ENCODE measurements around the gene GPR132. TPM values are rescaled to one million over a fixed set of nuclear protein-coding genes. Genes with fewer than 3 reads are reported as not detected.

Gene GPR132
- total RNA-seq, 1 donor from 2014 or later: 48.5 TPM

- POLR2A ChIA-PET: no interaction called here
- Mint-ChIP-seq H3K27me3 (peaks cover 19% of the 10 kb centered on the region), H3K36me3 (ENCODE audit: low read depth) (no peaks in the 10 kb centered on the region), H3K4me3 (no peak overlapping the region), H3K4me1 (peaks cover 10% of the 10 kb centered on the region), H3K9me3 (peaks cover 2% of the 10 kb centered on the region), H3K27ac (no peak overlapping the region)
- intact Hi-C loops (cut with micrococcal nuclease): no loop called here
- ATAC-seq (ENCODE audit: low read depth) (no peak), DNase-seq (no peak)
- no peak for TF ChIP-seq CTCF (IDR thresholded peaks at IDR 0.05)
- CTCF ChIA-PET: no interaction called here
These were observed 33.1 kb upstream of the GPR132 start for GRCh38 chr14:105098316-105098715.

GRCh38 chr14:105097794-105098127, 32.5 kb upstream of the GPR132 start:
- H3K27me3 Mint-ChIP-seq: peaks cover 15% of the 10 kb centered on the region
- no peak for TF ChIP-seq CTCF (IDR thresholded peaks at IDR 0.05)
- CTCF ChIA-PET: no interaction called here
- no peaks in the 10 kb centered on the region for H3K36me3 Mint-ChIP-seq (ENCODE audit: low read depth)
- ATAC-seq (ENCODE audit: low read depth) (no peak), DNase-seq (no peak)
- intact Hi-C loops (cut with micrococcal nuclease): no loop called here
- H3K4me1 Mint-ChIP-seq: peaks cover 10% of the 10 kb centered on the region
- H3K9me3 Mint-ChIP-seq: peaks cover 2% of the 10 kb centered on the region
- H3K27ac Mint-ChIP-seq: no peak overlapping the region
- POLR2A ChIA-PET: no interaction called here
- H3K4me3 Mint-ChIP-seq: no peak overlapping the region

GRCh38 chr14:105096206-105096875, 31.1 kb upstream of the GPR132 start:
- intact Hi-C loops (cut with micrococcal nuclease): no loop called here
- H3K27ac Mint-ChIP-seq: no peak overlapping the region
- H3K36me3 Mint-ChIP-seq (ENCODE audit: low read depth): no peaks in the 10 kb centered on the region

GRCh38 chr14:105095236-105095805, 30.1 kb upstream of the GPR132 start:
- ChIA-PET CTCF (no interaction called here), POLR2A (no interaction called here)
- no peak overlapping the region for H3K4me3 Mint-ChIP-seq
- peaks cover 13% of the 10 kb centered on the region for H3K27me3 Mint-ChIP-seq
- DNase-seq (no peak), ATAC-seq (ENCODE audit: low read depth) (no peak)
- peaks cover 14% of the 10 kb centered on the region for H3K4me1 Mint-ChIP-seq
- H3K27ac Mint-ChIP-seq: no peak overlapping the region
- H3K36me3 Mint-ChIP-seq (ENCODE audit: low read depth): no peaks in the 10 kb centered on the region
- TF ChIP-seq CTCF (IDR thresholded peaks at IDR 0.05): no peak
- intact Hi-C loops (cut with micrococcal nuclease): no loop called here
- H3K9me3 Mint-ChIP-seq: peaks cover 2% of the 10 kb centered on the region

More at GRCh38 chr14:105096206-105096875, 31.1 kb upstream of the GPR132 start:
- Mint-ChIP-seq H3K9me3 (peaks cover 2% of the 10 kb centered on the region), H3K4me1 (peaks cover 10% of the 10 kb centered on the region), H3K27me3 (peaks cover 13% of the 10 kb centered on the region), H3K4me3 (no peak overlapping the region)
- CTCF ChIA-PET: no interaction called here
- POLR2A ChIA-PET: no interaction called here
- no peak for DNase-seq
- ATAC-seq (ENCODE audit: low read depth): no peak
- no peak for TF ChIP-seq CTCF (IDR thresholded peaks at IDR 0.05)

- no peaks in the 10 kb centered on the region for H3K9me3 Mint-ChIP-seq
- peaks cover 14% of the 10 kb centered on the region for H3K4me1 Mint-ChIP-seq
- H3K4me3 Mint-ChIP-seq: peak overlapping the region; percentile 75
- intact Hi-C loops (cut with micrococcal nuclease): loop anchor here (5.0 kb wide), 1 partner anchor 88 kb away; the partner anchor contains the start of gene NUDT14
- H3K27me3 Mint-ChIP-seq: peaks cover 4% of the 10 kb centered on the region
- ATAC-seq (ENCODE audit: low read depth) (no peak), DNase-seq (no peak)
- H3K36me3 Mint-ChIP-seq (ENCODE audit: low read depth): no peaks in the 10 kb centered on the region
- CTCF ChIA-PET: no interaction called here
- no peak for TF ChIP-seq CTCF (IDR thresholded peaks at IDR 0.05)
- H3K27ac Mint-ChIP-seq: no peak overlapping the region
- POLR2A ChIA-PET: interaction anchor here (1.0 kb wide), 1 partner anchor 207 kb away, joined by 3 read pairs; the partner anchor contains the start of gene BRF1
These were observed 29.1 kb upstream of the GPR132 start for GRCh38 chr14:105094193-105094907.

All from activated B cell treated with CpG ODN at 0.5 μM for 24 hours (primary cell).